ENCODE data around the gene MAFG. TPM values are rescaled to one million over a fixed set of nuclear protein-coding genes. Genes with fewer than 3 reads are reported as not detected.

MAFG gene
- 10 to 100 TPM in 2 of 4 donors, 1 to 10 TPM in 2; 7.6 to 17.1 (median 12.8) TPM for polyA plus RNA-seq
- long read RNA-seq, donor 1 = 0 reads
- long read RNA-seq, donor 2, full-length matches to known transcripts = 1 of 1 reads
- long read RNA-seq, donor 2, partial matches to known transcripts = 0 of 1 reads
- long read RNA-seq, donor 2, other reads (novel, unspliced or antisense) = 0 of 1 reads
- long read RNA-seq, donor 3, full-length matches to known transcripts = 3 of 3 reads
- long read RNA-seq, donor 3, partial matches to known transcripts = 0 of 3 reads
- long read RNA-seq, donor 3, other reads (novel, unspliced or antisense) = 0 of 3 reads
- long read RNA-seq, donor 4 = 0 reads
- long read RNA-seq, donor 5, full-length matches to known transcripts = 2 of 2 reads
- long read RNA-seq, donor 5, partial matches to known transcripts = 0 of 2 reads
- long read RNA-seq, donor 5, other reads (novel, unspliced or antisense) = 0 of 2 reads
- long read RNA-seq, donor 6, full-length matches to known transcripts = 3 of 3 reads
- long read RNA-seq, donor 6, partial matches to known transcripts = 0 of 3 reads
- long read RNA-seq, donor 6, other reads (novel, unspliced or antisense) = 0 of 3 reads
- long read RNA-seq, donor 7, full-length matches to known transcripts = 2 of 2 reads
- long read RNA-seq, donor 7, partial matches to known transcripts = 0 of 2 reads
- long read RNA-seq, donor 7, other reads (novel, unspliced or antisense) = 0 of 2 reads
- long read RNA-seq, donor 8 = 0 reads
- long read RNA-seq, donor 9, full-length matches to known transcripts = 3 of 3 reads
- long read RNA-seq, donor 9, partial matches to known transcripts = 0 of 3 reads
- long read RNA-seq, donor 9, other reads (novel, unspliced or antisense) = 0 of 3 reads
- long read RNA-seq, donor 10, full-length matches to known transcripts = 5 of 5 reads
- long read RNA-seq, donor 10, partial matches to known transcripts = 0 of 5 reads
- long read RNA-seq, donor 10, other reads (novel, unspliced or antisense) = 0 of 5 reads

DNA sequence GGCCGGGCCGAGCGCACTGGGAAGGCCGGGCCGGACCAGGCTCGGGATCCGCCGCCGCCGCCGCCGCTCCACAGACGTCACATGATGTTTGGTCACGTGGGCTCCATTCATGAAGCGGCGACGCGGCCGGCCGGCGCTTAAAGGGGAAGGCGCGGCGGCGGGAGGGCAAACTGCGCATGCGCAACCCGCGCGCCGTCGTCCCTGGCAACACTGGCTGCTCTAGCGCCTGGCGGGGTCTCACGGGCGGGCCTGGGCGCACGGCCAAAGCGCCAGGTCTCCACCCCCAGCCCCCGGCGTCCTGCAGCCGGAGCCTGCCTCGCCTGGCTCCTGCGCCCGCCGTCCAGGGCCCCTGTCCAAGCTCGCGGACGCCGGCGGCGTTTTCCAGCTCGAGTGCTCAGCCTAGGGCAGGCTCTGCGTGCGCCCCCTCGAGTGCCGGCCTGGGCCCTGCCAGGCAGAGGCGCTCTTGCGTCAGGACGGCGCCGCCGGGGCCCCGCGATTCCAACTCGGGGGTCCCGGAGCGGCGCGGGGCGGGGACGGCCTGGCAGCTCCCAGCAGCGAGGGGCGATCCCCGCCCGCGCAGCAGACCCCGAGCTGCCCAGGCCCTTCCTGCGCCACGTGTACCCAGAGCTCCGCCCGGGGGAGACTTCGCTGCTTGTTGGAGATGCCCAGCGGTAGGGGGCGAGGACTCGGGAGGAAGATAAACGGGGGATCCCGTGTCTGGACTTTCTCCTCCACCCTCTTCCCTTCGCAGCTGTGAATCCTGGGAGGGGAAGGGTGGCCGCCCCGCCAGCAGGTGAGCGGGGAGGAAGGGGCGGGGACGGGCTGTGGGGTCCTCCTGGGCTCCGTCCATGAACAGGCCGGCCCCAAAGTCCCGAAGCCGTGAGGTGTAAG is at the start of gene MAFG:
Gene MAFG, minus strand, starts transcription at position 83 of the 891 bp plus-strand sequence. CDS start 4,550 bp downstream, outside the sequence.
- Histone ChIP-seq H3K9me3 (ENCODE audit: control insufficient read depth in 2 of 2, insufficient read depth in 1 of 2, low read depth in 1 of 2, low read length in 1 of 2) (no peaks in the 10 kb centered on the region), H3K36me3 (ENCODE audit: control insufficient read depth in 3 of 3, insufficient read depth in 2 of 3, low read depth in 1 of 3, low read length in 3 of 3) (peaks cover 0 to 26% (median 0%) of the 10 kb centered on the region in 3 donors), H3K4me3 (ENCODE audit: low read depth in 1 of 3, low read length in 3 of 3) (peak within 1 kb of the TSS; percentile 87 to 96 (median 94)), H3K4me1 (ENCODE audit: control insufficient read depth in 3 of 3, insufficient read depth in 2 of 3, low read depth in 1 of 3, low read length in 2 of 3) (peaks cover 9 to 45% (median 13%) of the 10 kb centered on the region in 3 donors), H3K27me3 (ENCODE audit: control insufficient read depth in 3 of 3, insufficient read depth in 3 of 3, low read length in 3 of 3) (peaks cover 0 to 15% (median 4%) of the 10 kb centered on the region in 3 donors), H3K27ac (ENCODE audit: low read depth in 1 of 3, low read length in 2 of 3) (peak within 1 kb of the TSS; percentile 89 to 99 (median 97))
- FAIRE-seq = no peak
- 0 to 1% (median 0%) methylated on average over 72 to 98 of the region's 98 CpGs for WGBS, 3 donors
- DNase-seq = peak; percentile 93 to 98

DNA sequence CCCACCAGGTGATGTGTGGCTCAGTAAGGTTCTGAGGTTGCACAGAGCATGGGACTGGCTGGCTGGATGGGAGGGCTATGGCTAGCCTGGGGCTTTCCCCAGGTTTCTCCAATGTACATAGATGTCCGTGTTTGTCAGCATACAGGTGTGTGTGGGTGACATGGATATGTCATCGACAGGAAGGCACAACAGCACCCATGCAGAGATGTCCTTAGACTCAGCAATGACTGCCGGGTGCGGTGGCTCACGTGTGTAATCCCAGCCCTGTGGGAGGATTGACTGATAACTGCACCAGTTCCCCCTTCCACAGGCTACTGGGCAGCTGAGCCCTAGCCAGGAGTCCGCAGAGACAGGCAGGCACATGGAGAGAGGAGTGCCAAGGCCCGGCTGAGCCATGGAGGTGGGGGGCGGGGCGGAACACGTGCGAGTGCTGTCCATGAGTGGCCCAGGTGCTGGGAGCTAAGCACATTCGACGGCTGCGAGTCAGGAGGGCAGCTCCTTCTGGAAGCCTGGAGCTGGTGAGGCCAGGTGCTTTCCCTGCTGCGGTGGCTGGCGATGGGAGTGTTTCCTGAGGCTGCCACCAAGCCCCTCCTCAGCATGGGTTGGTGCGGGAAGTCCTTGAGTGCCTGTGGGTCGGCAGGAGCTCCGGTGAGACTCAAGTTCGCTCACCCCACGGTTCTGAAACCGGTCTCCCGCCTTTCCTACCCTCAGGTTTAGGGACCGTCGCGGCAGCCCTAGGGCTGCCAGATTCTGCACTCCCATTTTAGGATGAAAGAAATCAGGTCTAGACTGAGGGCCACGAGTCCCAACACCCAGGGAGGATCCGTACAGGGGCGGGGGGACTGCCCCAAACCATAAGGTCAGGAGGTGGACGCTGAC is 49.0 kb upstream of the MAFG start:
- Histone ChIP-seq H3K27me3 (ENCODE audit: control insufficient read depth in 3 of 3, insufficient read depth in 3 of 3, low read length in 3 of 3) (no peaks in the 10 kb centered on the region), H3K36me3 (ENCODE audit: control insufficient read depth in 3 of 3, insufficient read depth in 2 of 3, low read depth in 1 of 3, low read length in 3 of 3) (peaks cover 0 to 22% (median 0%) of the 10 kb centered on the region in 3 donors), H3K9me3 (ENCODE audit: control insufficient read depth in 2 of 2, insufficient read depth in 1 of 2, low read depth in 1 of 2, low read length in 1 of 2) (peaks cover 0 to 15% of the 10 kb centered on the region in 2 donors), H3K27ac (ENCODE audit: low read depth in 1 of 3, low read length in 2 of 3) (peak overlapping the region; percentile 63 to 98 (median 73)), H3K4me1 (ENCODE audit: control insufficient read depth in 3 of 3, insufficient read depth in 2 of 3, low read depth in 1 of 3, low read length in 2 of 3) (peaks cover 0 to 20% (median 3%) of the 10 kb centered on the region in 3 donors), H3K4me3 (ENCODE audit: low read depth in 1 of 3, low read length in 3 of 3) (peak overlapping the region; percentile 64 to 93 (median 90))
- WGBS, 3 donors = 20 to 26% (median 25%) methylated on average over 30 of the region's 30 CpGs
- DNase-seq = peak; percentile 39 to 63
- FAIRE-seq = no peak

DNA sequence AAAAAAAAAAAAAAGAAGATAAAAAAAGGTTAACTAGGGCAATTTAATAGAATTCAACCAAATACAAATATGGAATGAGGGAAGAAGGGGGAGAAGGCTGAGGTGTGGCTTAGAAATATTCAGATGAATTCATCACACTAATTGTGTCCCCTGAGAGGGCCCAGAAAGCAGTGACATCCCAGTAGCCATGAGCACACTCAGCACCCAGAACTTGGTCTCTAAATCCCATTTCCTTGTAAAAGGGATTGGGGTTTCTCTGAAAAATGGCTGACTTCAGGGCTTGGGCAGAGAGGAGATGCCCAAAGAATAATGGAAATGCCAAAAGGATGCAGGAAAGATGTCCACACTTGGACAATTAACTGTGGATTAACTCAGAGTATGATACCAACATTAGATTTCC is 45.9 kb upstream of the MAFG start:
- Histone ChIP-seq H3K9me3 (ENCODE audit: control insufficient read depth in 2 of 2, insufficient read depth in 1 of 2, low read depth in 1 of 2, low read length in 1 of 2) (peaks cover 0 to 15% of the 10 kb centered on the region in 2 donors), H3K27ac (ENCODE audit: low read depth in 1 of 3, low read length in 2 of 3) (no peak overlapping the region), H3K4me1 (ENCODE audit: control insufficient read depth in 3 of 3, insufficient read depth in 2 of 3, low read depth in 1 of 3, low read length in 2 of 3) (peaks cover 0 to 7% (median 0%) of the 10 kb centered on the region in 3 donors), H3K4me3 (ENCODE audit: low read depth in 1 of 3, low read length in 3 of 3) (no peak overlapping the region), H3K27me3 (ENCODE audit: control insufficient read depth in 3 of 3, insufficient read depth in 3 of 3, low read length in 3 of 3) (no peaks in the 10 kb centered on the region), H3K36me3 (ENCODE audit: control insufficient read depth in 3 of 3, insufficient read depth in 2 of 3, low read depth in 1 of 3, low read length in 3 of 3) (no peaks in the 10 kb centered on the region)
- FAIRE-seq (no peak), DNase-seq (no peak)

DNA sequence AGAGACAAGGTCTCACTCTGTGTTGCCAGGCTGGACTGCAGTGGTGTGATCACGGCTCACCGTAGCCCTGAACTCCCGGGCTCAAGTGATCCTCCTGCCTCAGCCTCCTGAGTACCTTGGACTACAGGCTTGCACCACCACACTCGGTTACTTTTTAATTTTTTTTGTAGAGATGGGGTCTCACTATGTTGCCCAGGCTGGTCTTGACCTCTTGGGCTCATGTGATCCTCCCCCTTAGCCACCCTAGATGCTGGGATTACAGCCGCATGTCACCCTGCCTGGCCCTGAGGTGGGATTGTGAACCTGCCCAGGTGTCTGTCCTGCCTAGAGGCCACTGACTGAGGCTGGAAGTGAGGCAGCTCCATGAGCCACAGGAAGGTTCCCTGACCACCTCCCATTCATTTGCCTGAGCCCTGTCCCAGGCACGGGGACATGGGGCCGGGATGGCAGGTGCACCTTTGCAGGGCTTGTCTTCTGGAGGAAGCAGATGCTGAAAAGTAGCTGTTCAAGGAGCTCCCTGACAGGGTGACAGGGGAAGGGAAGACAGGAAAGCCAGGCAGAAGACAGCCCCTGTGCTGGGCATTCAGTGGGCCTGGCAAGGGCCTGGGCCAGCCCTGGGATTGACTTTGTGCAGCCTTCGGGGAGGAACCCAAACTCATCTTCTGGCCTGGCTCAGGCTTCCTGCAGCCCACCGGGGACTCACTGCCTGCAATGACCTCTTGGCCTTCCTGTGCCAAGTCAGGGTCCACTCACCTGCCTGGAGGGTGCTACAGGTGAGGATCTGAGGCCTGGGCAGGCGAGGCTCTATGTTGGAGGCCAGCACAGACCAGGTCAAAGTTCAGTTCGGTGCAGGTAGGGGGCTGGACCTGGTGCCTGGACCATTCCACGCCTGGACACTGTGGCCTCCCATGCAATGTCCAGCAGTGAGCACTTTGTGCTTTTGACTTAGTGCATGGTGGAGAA is 41.6 kb upstream of the MAFG start:
- Histone ChIP-seq H3K27me3 (ENCODE audit: control insufficient read depth in 3 of 3, insufficient read depth in 3 of 3, low read length in 3 of 3) (peaks cover 0 to 27% (median under 1%) of the 10 kb centered on the region in 3 donors), H3K27ac (ENCODE audit: low read depth in 1 of 3, low read length in 2 of 3) (no peak overlapping the region), H3K9me3 (ENCODE audit: control insufficient read depth in 2 of 2, insufficient read depth in 1 of 2, low read depth in 1 of 2, low read length in 1 of 2) (peaks cover 0 to 15% of the 10 kb centered on the region in 2 donors), H3K4me1 (ENCODE audit: control insufficient read depth in 3 of 3, insufficient read depth in 2 of 3, low read depth in 1 of 3, low read length in 2 of 3) (peaks cover 0 to 18% (median 0%) of the 10 kb centered on the region in 3 donors), H3K4me3 (ENCODE audit: low read depth in 1 of 3, low read length in 3 of 3) (no peak overlapping the region), H3K36me3 (ENCODE audit: control insufficient read depth in 3 of 3, insufficient read depth in 2 of 3, low read depth in 1 of 3, low read length in 3 of 3) (no peaks in the 10 kb centered on the region)
- WGBS, 3 donors = 57 to 77% (median 60%) methylated on average over 11 to 12 of the region's 12 CpGs
- DNase-seq = no peak
- no peak for FAIRE-seq

- Histone ChIP-seq H3K4me1 (ENCODE audit: control insufficient read depth in 3 of 3, insufficient read depth in 2 of 3, low read depth in 1 of 3, low read length in 2 of 3) (peaks cover 0 to 18% (median 0%) of the 10 kb centered on the region in 3 donors), H3K9me3 (ENCODE audit: control insufficient read depth in 2 of 2, insufficient read depth in 1 of 2, low read depth in 1 of 2, low read length in 1 of 2) (peaks cover 0 to 7% of the 10 kb centered on the region in 2 donors), H3K36me3 (ENCODE audit: control insufficient read depth in 3 of 3, insufficient read depth in 2 of 3, low read depth in 1 of 3, low read length in 3 of 3) (no peaks in the 10 kb centered on the region), H3K4me3 (ENCODE audit: low read depth in 1 of 3, low read length in 3 of 3) (peak overlapping the region in 1 of 3 donors; percentile 10), H3K27ac (ENCODE audit: low read depth in 1 of 3, low read length in 2 of 3) (no peak overlapping the region), H3K27me3 (ENCODE audit: control insufficient read depth in 3 of 3, insufficient read depth in 3 of 3, low read length in 3 of 3) (peaks cover 0 to 34% (median 2%) of the 10 kb centered on the region in 3 donors)
- 39 to 60% (median 52%) methylated on average over 7 of the region's 7 CpGs for WGBS, 3 donors
- FAIRE-seq (no peak), DNase-seq (no peak)
These were observed 40.8 kb upstream of the MAFG start for GRCh38 chr17:81968396-81968745.

GRCh38 chr17:81967533-81968395 is 40.2 kb upstream of the MAFG start:
- Histone ChIP-seq H3K27me3 (ENCODE audit: control insufficient read depth in 3 of 3, insufficient read depth in 3 of 3, low read length in 3 of 3) (peaks cover 0 to 41% (median 6%) of the 10 kb centered on the region in 3 donors), H3K27ac (ENCODE audit: low read depth in 1 of 3, low read length in 2 of 3) (peak overlapping the region in 2 of 3 donors; percentile 13 to 52), H3K36me3 (ENCODE audit: control insufficient read depth in 3 of 3, insufficient read depth in 2 of 3, low read depth in 1 of 3, low read length in 3 of 3) (no peaks in the 10 kb centered on the region), H3K9me3 (ENCODE audit: control insufficient read depth in 2 of 2, insufficient read depth in 1 of 2, low read depth in 1 of 2, low read length in 1 of 2) (peaks cover 0 to 3% of the 10 kb centered on the region in 2 donors), H3K4me3 (ENCODE audit: low read depth in 1 of 3, low read length in 3 of 3) (peak overlapping the region in 2 of 3 donors; percentile 9 to 10), H3K4me1 (ENCODE audit: control insufficient read depth in 3 of 3, insufficient read depth in 2 of 3, low read depth in 1 of 3, low read length in 2 of 3) (peaks cover 0 to 18% (median 0%) of the 10 kb centered on the region in 3 donors)
- WGBS, 3 donors = 5 to 11% (median 10%) methylated on average over 32 to 36 of the region's 36 CpGs
- FAIRE-seq = no peak
- peak; percentile 80 to 92 for DNase-seq

Measured in small intestine (tissue), 16 donors.